Bronchial epithelial cell (primary cell): ENCODE data around the gene NDUFB5. TPM values are rescaled to one million over a fixed set of nuclear protein-coding genes. Genes with fewer than 3 reads are reported as not detected.

ENCODE experiments used
- DNase-seq: peaks from one replicate; pipeline ENCODE4 v3.0.0-alpha.2; 2010; ENCODE audit warnings: low read depth
- FAIRE-seq: peaks from 2 replicates; lab custom pipeline; 2011; peaks lifted over from hg19 to GRCh38; lab: Jason Lieb, UNC
- H3K27me3 ChIP-seq: 2 replicates; pipeline ENCODE4 v1.5.1; 2011; ENCODE audit warnings: low read length; ENCODE audit not compliant: control insufficient read depth, insufficient read depth
- H3K36me3 ChIP-seq: 2 replicates; pipeline ENCODE4 v1.5.1; 2011; ENCODE audit warnings: low read length; ENCODE audit not compliant: control insufficient read depth, insufficient read depth
- H3K4me3 ChIP-seq: 2 replicates; pipeline ENCODE4 v1.5.1; 2011; ENCODE audit warnings: mild to moderate bottlenecking, low read depth, low read length, control low read depth
- CTCF ChIP-seq: IDR thresholded peaks from 2 replicates; pipeline ENCODE4 v1.5.1; 2011; ENCODE audit warnings: mild to moderate bottlenecking, moderate library complexity, low read length, control low read depth, inconsistent platforms; ENCODE audit not compliant: insufficient read depth, severe bottlenecking
- total RNA-seq: library from RNA; depleted of rRNA; stranded (reverse); fragments of >200 nt; gene quantifications from 2 replicates; pipeline ENCODE4 v1.2.1, GENCODE V29; 2014

The NDUFB5 gene
- total RNA-seq, 1 donor from 2014 or later: 92.9 TPM

- no peak for DNase-seq
- peaks cover 4% of the 10 kb centered on the region for H3K36me3 ChIP-seq
- no peak for FAIRE-seq
- no peak overlapping the region for H3K4me3 ChIP-seq
- no peak for TF ChIP-seq CTCF
- no peaks in the 10 kb centered on the region for H3K27me3 ChIP-seq
Measured at GRCh38 chr3:179603321-179603720, 1.3 kb upstream of the NDUFB5 start.

GRCh38 chr3:179603831-179604230 lies 763 bp upstream of the NDUFB5 start:
- Histone ChIP-seq H3K36me3 (peaks cover 3% of the 10 kb centered on the region), H3K27me3 (no peaks in the 10 kb centered on the region), H3K4me3 (peak overlapping the region; percentile 54)
- FAIRE-seq: no peak
- no peak for DNase-seq
- no peak for TF ChIP-seq CTCF

- FAIRE-seq: no peak
- H3K4me3 ChIP-seq: no peak overlapping the region
- H3K27me3 ChIP-seq: no peaks in the 10 kb centered on the region
- DNase-seq: no peak
- TF ChIP-seq CTCF: no peak
- H3K36me3 ChIP-seq: no peaks in the 10 kb centered on the region
Measured at GRCh38 chr3:179606534-179607085, 2.0 kb downstream of the NDUFB5 start.

- DNase-seq (no peak), FAIRE-seq (no peak)
- TF ChIP-seq CTCF: no peak
- Histone ChIP-seq H3K27me3 (no peaks in the 10 kb centered on the region), H3K36me3 (no peaks in the 10 kb centered on the region), H3K4me3 (no peak overlapping the region)
Measured at GRCh38 chr3:179608931-179609720, 4.5 kb downstream of the NDUFB5 start.

- TF ChIP-seq CTCF: no peak
- H3K36me3 ChIP-seq: no peaks in the 10 kb centered on the region
- H3K27me3 ChIP-seq: no peaks in the 10 kb centered on the region
- FAIRE-seq: no peak
- DNase-seq: no peak
- H3K4me3 ChIP-seq: no peak overlapping the region
Measured at GRCh38 chr3:179610066-179610465, 5.5 kb downstream of the NDUFB5 start.
